CD4-positive, alpha-beta T cell treated with Interferon alpha-2 for 1 hour (primary cell): ENCODE data around the gene TLE4.
A peak's percentile ranks its signal among the peaks of the same experiment; 100 is the strongest.
"Not testable (repeated sequence)": the region's sequence is repeated elsewhere in the genome, so short reads cannot be mapped to it uniquely, and the experiment has no call there.

Experiments
- DNase-seq, 2 donors: peaks; one replicate each; pipeline ENCODE4 v3.0.0-alpha.2; 2020 to 2022

TLE4 gene

GRCh38 chr9:79751895-79752466, 180.2 kb downstream of the TLE4 start:
- DNase-seq, result not testable (repeated sequence)

GRCh38 chr9:79756414-79756813, 184.6 kb downstream of the TLE4 start:
- DNase-seq, result no peak

GRCh38 chr9:79757074-79757473, 185.3 kb downstream of the TLE4 start:
- no peak for DNase-seq

- peak in 1 of 2 donors; percentile 21 for DNase-seq
Measured at GRCh38 chr9:79757881-79758669, 186.3 kb downstream of the TLE4 start.

GRCh38 chr9:79759460-79759859, 187.7 kb downstream of the TLE4 start:
- no peak for DNase-seq

- no peak for DNase-seq
Measured at GRCh38 chr9:79762070-79762469, 190.3 kb downstream of the TLE4 start.

- DNase-seq, result no peak
Measured at GRCh38 chr9:79763671-79764285, 192.0 kb downstream of the TLE4 start.

- no peak for DNase-seq
Measured at GRCh38 chr9:79764374-79764773, 192.6 kb downstream of the TLE4 start.

- DNase-seq, result no peak
Measured at GRCh38 chr9:79765466-79765865, 193.7 kb downstream of the TLE4 start.

- DNase-seq, result no peak
Measured at GRCh38 chr9:79766091-79766490, 194.3 kb downstream of the TLE4 start.

GRCh38 chr9:79768194-79768593, 196.4 kb downstream of the TLE4 start:
- DNase-seq, result no peak

- DNase-seq, result no peak
Measured at GRCh38 chr9:79769476-79770275, 197.9 kb downstream of the TLE4 start.

- no peak for DNase-seq
Measured at GRCh38 chr9:79774356-79774755, 202.6 kb downstream of the TLE4 start.
